Measurements from ENCODE around the gene TRMU.

Gene TRMU

DNA sequence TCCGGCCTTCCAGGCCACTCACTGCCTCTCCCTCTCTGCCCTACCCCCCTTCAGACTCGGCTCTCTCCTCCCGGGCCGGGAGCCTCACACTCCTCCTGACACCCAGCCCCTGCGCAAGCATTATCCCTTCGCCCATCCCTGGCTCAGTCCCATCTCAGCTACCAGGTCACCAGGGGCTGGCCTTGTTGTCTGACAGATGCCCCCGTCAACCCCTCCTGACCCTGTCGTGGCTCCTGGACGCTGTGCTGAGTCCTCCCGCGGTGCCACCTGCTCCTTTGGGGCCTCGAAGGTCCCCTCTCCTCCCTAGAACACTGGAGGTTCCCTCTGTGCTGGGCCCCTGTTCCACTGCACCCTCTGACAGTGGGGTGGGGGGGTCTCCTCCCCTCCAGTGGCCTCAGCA lies 32.9 kb downstream of the TRMU start:
- no peak for DNase-seq (ENCODE audit: insufficient read length)
- TF ChIP-seq TAF1 (IDR thresholded peaks at IDR 0.05; ENCODE audit: borderline replicate concordance, low read depth, low read length) = no peak
- TF ChIP-seq POLR2A (IDR thresholded peaks at IDR 0.05; ENCODE audit: low read depth, low read length) = no peak
- TF ChIP-seq POLR2AphosphoS5 (IDR thresholded peaks at IDR 0.05; ENCODE audit: low read depth, low read length) = no peak
- FAIRE-seq = no peak

DNA sequence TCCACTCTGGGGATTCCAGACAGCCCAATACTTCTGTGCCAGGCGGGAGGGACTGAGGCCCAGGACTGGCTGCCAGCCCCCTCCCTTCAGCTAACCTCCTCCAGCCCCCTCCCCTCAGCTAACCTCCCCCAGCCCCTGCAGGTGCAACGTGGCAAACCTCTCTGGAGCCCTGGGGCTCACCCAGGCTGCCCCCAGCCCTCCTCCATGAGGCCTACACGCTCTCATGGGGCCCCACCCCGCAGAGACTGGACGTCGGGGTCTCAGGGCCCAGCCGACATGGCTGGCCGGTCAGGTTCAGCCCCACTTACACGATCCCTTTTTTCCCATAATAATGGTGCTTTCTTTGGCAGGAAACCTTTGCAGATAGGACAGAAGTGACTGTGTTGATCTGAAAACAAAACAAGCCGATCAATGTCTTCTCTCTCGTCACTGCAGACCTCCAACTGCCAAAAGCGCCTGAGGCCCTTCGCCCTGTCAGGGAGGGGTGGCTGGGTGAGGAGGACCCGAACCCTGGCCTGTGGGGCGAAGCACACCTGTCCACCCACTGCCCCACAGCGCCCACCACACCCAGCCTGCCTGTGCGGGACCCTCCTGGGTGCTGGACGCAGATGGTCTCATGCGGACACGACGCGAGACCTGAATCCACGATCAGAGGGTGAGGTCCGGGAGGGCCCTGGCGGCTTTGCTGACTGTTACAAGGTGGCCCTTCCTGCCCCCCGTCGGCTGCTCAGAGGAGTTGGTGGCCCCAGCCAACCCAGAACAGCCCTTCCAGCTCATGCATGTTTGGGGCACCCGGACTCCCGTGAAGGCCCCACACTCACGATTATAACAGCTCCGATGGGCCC lies 33.6 kb downstream of the TRMU start:
- no peak for DNase-seq (ENCODE audit: insufficient read length)
- no peak for TF ChIP-seq POLR2A (IDR thresholded peaks at IDR 0.05; ENCODE audit: low read depth, low read length)
- no peak for TF ChIP-seq TAF1 (IDR thresholded peaks at IDR 0.05; ENCODE audit: borderline replicate concordance, low read depth, low read length)
- TF ChIP-seq POLR2AphosphoS5 (IDR thresholded peaks at IDR 0.05; ENCODE audit: low read depth, low read length) = no peak

DNA sequence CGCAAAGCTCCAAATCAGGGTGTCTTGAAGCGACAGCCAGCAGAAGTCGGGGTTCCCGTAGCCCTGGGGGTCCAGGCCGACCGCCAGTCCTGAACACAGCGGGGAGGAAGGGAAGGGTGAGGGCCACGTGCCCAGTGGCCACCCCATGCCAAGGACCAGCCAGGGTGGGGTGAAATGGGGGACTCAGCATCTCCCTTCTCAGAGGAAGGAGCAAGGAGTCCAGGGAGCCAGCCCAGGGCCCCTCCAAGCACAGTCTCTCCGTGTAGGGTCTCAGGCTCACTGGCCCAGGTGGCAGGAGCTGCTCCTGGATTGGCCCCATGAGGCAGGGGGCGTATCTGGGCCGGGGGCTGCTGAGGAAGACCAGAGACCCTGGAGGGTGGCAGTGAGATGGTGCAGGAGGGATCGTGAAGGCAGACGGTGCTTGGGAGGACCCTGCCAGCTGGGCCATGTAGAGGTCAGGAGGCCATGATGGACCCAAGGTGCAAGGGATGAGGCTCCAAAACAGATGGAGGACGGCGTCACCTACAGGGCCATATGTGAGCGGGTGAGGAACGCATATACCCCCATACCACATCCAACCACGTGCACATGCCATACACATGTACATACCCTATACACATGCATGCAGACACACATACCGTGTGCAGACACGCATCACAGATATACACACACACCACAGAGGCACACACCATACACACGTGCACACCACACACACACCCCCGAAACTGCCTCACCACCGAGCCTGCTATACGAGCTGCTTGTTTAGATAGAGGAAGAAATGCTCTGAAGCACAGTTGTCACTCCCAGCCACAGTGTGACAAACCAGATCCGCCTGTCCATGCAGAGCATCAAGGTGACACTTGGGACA lies 34.4 kb downstream of the TRMU start:
- TF ChIP-seq TAF1 (IDR thresholded peaks at IDR 0.05; ENCODE audit: borderline replicate concordance, low read depth, low read length) = no peak
- TF ChIP-seq POLR2A (IDR thresholded peaks at IDR 0.05; ENCODE audit: low read depth, low read length) = no peak
- no peak for TF ChIP-seq POLR2AphosphoS5 (IDR thresholded peaks at IDR 0.05; ENCODE audit: low read depth, low read length)
- no peak for FAIRE-seq
- DNase-seq (ENCODE audit: insufficient read length) = no peak

More for the DNA sequence above, 33.6 kb downstream of the TRMU start:
- no peak for FAIRE-seq

DNA sequence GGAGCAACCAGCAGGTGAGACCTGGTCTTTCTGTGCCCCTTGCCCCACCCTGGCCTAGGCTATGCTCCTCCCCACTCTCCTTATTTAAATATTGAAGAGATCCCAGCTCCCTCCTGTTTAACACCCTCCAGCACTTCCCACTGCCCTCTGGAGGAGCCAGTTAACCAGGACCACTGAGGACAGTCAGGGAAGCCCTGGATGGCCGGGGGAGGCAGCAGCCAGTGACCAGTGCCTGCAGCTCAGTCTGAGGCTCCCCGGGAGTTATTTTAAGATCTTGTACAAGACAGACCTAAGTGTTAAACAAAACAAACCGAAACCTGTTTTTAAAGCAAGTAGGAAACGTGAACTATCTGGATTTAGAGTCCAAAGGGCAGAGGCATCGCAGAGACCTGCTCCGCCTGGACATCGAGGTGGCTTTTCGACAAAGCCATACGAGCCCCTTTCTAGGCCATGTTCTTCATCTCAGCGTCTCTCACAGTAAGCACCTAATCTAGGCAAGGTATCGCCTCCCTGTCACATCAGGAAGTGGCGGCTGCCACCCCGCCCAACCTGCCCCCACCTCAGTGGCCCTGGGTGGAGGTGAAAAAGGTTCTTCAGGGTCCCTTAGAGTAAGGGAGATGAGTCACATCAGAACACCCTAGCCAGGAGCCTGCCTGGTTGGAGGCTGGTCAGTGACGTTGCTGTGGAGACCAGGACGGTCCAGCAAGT lies 35.2 kb downstream of the TRMU start:
- no peak for TF ChIP-seq TAF1 (IDR thresholded peaks at IDR 0.05; ENCODE audit: borderline replicate concordance, low read depth, low read length)
- no peak for TF ChIP-seq POLR2AphosphoS5 (IDR thresholded peaks at IDR 0.05; ENCODE audit: low read depth, low read length)
- no peak for TF ChIP-seq POLR2A (IDR thresholded peaks at IDR 0.05; ENCODE audit: low read depth, low read length)
- DNase-seq (ENCODE audit: insufficient read length) (no peak), FAIRE-seq (no peak)

DNA sequence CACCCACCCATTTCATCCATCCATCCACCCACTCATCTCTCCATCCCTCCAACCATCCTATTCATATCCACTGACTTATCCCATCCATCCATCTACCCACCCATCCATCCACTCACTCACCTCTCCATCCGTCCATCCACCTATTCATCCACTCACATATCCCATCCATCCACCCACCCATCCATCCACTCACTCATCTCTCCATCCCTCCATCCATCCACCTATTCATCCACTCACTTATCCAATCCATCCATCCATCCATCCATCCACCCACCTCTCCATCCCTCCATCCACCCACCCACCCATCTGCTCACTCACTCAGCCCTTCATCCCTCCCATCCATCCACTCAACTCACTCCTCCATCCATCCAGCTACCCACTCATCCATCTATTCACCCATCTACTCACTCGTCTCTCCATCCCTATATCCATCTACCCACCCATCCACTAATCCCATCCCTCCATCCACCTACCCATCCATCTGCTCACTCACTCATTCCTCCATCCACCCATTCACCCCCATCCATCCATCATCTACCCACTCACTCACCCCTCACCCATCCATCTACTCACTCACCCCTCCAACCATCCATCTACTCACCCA lies 36.2 kb downstream of the TRMU start:
- no peak for DNase-seq (ENCODE audit: insufficient read length)
- FAIRE-seq = no peak
- TF ChIP-seq TAF1 (IDR thresholded peaks at IDR 0.05; ENCODE audit: borderline replicate concordance, low read depth, low read length) (no peak), POLR2A (IDR thresholded peaks at IDR 0.05; ENCODE audit: low read depth, low read length) (no peak), POLR2AphosphoS5 (IDR thresholded peaks at IDR 0.05; ENCODE audit: low read depth, low read length) (no peak)

DNA sequence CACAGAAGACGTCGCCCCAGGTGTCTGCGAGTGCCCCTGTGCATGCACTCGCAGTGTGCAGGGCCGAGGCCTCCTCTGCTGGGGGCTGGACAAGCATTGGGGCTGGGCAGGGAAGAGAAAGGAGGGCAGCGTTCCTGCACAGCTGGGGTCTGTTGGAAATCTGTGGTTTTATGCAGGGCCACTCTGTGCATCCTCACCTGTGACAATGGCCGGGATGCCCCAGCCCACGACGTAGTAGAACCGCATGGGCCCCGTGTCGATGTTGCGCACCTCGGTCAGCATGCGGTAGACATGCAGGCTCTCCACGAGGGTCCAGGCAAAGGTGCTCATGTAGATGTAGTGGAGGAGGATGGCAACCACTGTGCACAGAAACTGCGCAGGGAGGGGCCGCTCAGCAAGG lies 37.2 kb downstream of the TRMU start:
- FAIRE-seq (no peak), DNase-seq (ENCODE audit: insufficient read length) (no peak)
- no peak for TF ChIP-seq POLR2AphosphoS5 (IDR thresholded peaks at IDR 0.05; ENCODE audit: low read depth, low read length)
- no peak for TF ChIP-seq POLR2A (IDR thresholded peaks at IDR 0.05; ENCODE audit: low read depth, low read length)
- no peak for TF ChIP-seq TAF1 (IDR thresholded peaks at IDR 0.05; ENCODE audit: borderline replicate concordance, low read depth, low read length)

DNA sequence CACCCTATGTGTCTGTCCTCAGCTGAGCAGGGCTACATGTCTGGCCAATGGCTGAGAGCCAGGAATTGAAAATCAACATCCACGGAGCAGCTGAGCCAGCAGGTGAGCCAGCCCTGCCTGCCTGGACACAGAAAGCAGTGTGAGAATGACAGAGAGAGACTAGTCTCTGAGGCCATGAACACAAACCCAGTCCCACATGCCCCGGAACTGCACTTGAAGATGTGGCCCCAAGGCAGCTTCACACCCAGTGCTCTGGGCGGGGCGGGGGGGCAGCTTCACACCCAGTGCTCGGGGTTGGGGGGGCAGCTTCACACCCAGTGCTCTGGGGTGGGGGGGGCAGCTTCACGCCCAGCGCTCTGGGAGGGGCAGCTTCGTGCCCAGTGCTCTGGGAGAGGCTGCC lies 37.6 kb downstream of the TRMU start:
- TF ChIP-seq TAF1 (IDR thresholded peaks at IDR 0.05; ENCODE audit: borderline replicate concordance, low read depth, low read length) (no peak), POLR2AphosphoS5 (IDR thresholded peaks at IDR 0.05; ENCODE audit: low read depth, low read length) (no peak), POLR2A (IDR thresholded peaks at IDR 0.05; ENCODE audit: low read depth, low read length) (no peak)
- FAIRE-seq (no peak), DNase-seq (ENCODE audit: insufficient read length) (no peak)

DNA sequence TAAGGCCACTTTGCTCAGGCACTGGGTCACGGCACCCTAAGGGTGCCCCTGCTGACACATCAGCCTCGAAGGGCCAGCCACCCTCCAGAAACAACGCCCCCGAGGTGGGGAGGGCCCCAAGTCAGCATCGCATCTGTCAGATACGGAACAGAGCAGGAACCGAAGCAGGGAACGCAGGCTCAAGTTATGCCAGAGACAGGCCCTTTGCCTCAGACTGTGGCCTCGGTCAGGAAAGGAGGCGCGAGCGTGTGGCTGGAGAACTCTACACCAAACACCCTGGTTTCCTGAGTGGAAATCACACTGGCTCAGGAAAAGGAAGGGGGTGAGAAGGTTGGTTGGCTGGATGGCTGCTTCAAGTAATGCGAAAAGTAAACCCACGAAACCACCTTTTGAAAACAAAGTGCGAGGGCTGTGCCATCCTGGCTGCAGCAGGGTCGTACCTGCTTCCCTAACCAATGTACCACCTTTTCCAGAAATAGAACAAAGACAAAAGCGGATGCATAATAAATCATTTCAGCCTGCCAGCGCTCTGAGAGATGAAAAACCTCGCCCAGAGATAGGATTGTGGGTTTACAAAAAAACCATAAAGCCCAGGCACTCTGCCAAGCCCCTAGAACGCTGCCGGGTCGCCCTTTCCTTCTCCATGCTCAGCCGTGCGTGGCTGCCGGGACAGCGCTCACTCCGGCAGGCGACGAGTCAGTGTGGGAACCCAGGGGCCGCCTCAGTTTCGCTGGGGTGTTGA lies 38.6 kb downstream of the TRMU start:
- DNase-seq (ENCODE audit: insufficient read length) (no peak), FAIRE-seq (no peak)
- TF ChIP-seq TAF1 (IDR thresholded peaks at IDR 0.05; ENCODE audit: borderline replicate concordance, low read depth, low read length) = no peak
- no peak for TF ChIP-seq POLR2A (IDR thresholded peaks at IDR 0.05; ENCODE audit: low read depth, low read length)

DNA sequence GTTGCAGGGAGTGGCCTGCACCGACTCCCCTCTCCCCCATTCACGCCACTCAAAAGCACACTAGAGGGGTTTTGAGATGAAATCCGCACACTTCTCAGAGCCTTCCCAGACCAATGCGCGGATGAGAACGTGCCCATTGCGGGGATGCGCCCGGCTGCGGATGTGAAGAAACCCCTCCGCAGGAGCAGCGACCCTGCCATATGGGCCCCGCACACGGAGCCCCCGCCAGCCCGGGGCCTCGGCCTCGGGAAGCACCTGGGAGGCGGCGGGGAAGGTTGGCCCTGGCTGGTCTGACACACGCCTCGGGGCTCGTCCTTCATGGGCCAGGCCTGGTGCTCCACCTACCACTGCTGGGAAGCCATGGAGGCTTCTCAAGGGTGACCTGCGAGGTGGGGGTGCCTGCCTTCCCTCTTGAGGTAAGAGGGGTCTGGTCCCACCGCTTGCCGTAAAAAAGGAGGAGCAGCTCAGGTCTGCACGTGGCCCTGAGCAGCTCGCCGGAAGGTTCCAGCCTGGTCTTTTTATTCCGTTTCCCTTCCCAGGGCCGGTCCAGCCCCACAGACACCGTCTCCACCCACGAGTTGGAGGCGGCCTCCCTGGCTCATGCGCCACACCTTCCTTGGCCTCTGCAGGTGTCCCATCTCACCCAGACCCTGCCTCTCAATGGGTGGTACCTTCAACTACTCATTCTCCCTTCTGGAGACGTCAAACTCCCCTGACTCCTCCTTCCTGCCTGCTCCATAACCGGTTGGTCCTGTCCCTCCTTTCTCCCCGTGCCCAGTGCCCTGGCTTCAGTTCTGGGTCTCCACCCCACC lies 39.4 kb downstream of the TRMU start:
- no peak for FAIRE-seq
- TF ChIP-seq POLR2AphosphoS5 (IDR thresholded peaks at IDR 0.05; ENCODE audit: low read depth, low read length) (no peak), TAF1 (IDR thresholded peaks at IDR 0.05; ENCODE audit: borderline replicate concordance, low read depth, low read length) (no peak), POLR2A (IDR thresholded peaks at IDR 0.05; ENCODE audit: low read depth, low read length) (no peak)
- no peak for DNase-seq (ENCODE audit: insufficient read length)

DNA sequence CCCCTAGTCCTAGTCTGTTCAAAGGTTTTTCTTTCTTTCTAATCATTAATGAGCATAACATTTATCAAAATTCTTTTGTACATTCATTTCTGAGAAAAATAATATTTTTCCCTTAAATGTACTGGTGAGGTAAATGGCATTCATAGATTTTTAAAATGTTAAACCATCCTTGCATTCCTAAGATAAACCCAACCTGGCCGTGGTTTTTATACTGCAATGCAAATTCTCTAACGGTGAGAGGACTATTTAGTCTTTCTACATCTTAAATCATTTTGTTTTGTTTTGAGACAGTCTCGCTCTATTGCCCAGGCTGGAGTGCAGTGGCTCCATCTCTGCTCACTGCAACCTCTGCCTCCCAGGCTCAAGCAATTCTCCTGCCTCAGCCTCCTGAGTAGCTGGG lies 40.6 kb downstream of the TRMU start:
- no peak for FAIRE-seq
- DNase-seq (ENCODE audit: insufficient read length) = no peak
- TF ChIP-seq POLR2AphosphoS5 (IDR thresholded peaks at IDR 0.05; ENCODE audit: low read depth, low read length) (no peak), TAF1 (IDR thresholded peaks at IDR 0.05; ENCODE audit: borderline replicate concordance, low read depth, low read length) (no peak), POLR2A (IDR thresholded peaks at IDR 0.05; ENCODE audit: low read depth, low read length) (no peak)
